Measurements from ENCODE around the gene TEAD1.

DNA sequence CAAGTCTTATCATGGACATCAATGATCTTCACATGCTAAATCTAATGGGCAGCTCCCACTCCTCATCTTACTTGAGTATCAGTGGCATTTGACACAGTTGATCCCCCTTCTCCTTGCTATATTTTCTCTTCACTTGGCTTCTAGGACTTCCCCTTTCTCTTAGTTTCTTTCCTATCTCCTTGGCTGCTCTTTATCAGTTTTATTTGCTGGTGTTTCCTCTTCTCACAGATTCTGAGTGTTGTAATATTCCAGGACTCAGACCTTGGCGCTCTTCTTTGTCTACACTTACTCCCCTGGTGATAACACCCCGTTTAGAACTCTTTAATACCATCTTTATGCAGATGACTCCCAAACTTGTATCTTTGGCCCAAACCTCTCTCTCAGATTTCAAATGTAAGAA is 301.0 kb downstream of the TEAD1 start:
- TF ChIP-seq POLR2AphosphoS5 (IDR thresholded peaks at IDR 0.05; ENCODE audit: low read depth) (no peak), GABPA (IDR thresholded peaks at IDR 0.05; ENCODE audit: low read depth) (no peak), SPI1 (IDR thresholded peaks at IDR 0.05; ENCODE audit: borderline replicate concordance, low read depth) (peak; percentile 87)
- TF ChIP-seq, protein P1, sequence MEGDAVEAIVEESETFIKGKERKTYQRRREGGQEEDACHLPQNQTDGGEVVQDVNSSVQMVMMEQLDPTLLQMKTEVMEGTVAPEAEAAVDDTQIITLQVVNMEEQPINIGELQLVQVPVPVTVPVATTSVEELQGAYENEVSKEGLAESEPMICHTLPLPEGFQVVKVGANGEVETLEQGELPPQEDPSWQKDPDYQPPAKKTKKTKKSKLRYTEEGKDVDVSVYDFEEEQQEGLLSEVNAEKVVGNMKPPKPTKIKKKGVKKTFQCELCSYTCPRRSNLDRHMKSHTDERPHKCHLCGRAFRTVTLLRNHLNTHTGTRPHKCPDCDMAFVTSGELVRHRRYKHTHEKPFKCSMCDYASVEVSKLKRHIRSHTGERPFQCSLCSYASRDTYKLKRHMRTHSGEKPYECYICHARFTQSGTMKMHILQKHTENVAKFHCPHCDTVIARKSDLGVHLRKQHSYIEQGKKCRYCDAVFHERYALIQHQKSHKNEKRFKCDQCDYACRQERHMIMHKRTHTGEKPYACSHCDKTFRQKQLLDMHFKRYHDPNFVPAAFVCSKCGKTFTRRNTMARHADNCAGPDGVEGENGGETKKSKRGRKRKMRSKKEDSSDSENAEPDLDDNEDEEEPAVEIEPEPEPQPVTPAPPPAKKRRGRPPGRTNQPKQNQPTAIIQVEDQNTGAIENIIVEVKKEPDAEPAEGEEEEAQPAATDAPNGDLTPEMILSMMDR (IDR thresholded peaks at IDR 0.05; ENCODE audit: insufficient read depth, low read length) = no peak
- TF ChIP-seq, protein P2, sequence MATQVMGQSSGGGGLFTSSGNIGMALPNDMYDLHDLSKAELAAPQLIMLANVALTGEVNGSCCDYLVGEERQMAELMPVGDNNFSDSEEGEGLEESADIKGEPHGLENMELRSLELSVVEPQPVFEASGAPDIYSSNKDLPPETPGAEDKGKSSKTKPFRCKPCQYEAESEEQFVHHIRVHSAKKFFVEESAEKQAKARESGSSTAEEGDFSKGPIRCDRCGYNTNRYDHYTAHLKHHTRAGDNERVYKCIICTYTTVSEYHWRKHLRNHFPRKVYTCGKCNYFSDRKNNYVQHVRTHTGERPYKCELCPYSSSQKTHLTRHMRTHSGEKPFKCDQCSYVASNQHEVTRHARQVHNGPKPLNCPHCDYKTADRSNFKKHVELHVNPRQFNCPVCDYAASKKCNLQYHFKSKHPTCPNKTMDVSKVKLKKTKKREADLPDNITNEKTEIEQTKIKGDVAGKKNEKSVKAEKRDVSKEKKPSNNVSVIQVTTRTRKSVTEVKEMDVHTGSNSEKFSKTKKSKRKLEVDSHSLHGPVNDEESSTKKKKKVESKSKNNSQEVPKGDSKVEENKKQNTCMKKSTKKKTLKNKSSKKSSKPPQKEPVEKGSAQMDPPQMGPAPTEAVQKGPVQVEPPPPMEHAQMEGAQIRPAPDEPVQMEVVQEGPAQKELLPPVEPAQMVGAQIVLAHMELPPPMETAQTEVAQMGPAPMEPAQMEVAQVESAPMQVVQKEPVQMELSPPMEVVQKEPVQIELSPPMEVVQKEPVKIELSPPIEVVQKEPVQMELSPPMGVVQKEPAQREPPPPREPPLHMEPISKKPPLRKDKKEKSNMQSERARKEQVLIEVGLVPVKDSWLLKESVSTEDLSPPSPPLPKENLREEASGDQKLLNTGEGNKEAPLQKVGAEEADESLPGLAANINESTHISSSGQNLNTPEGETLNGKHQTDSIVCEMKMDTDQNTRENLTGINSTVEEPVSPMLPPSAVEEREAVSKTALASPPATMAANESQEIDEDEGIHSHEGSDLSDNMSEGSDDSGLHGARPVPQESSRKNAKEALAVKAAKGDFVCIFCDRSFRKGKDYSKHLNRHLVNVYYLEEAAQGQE (IDR thresholded peaks at IDR 0.05; ENCODE audit: insufficient replicate concordance, low read depth) = no peak
